HTR-8/SVneo (cell line): Measurements from ENCODE around the gene CD19.
"Not testable (repeated sequence)": the region's sequence is repeated elsewhere in the genome, so short reads cannot be mapped to it uniquely, and the experiment has no call there.

Source experiments
- DNase-seq: peaks from one replicate; pipeline ENCODE4 v3.0.0; 2011; ENCODE audit warnings: low spot score, mixed read lengths; ENCODE audit not compliant: insufficient read length
- FAIRE-seq: peaks from 2 replicates; lab custom pipeline; 2011; peaks lifted over from hg19 to GRCh38; lab: Jason Lieb, UNC

Gene CD19

GRCh38 chr16:28905800-28906372 lies 25.9 kb upstream of the CD19 start:
- no peak for FAIRE-seq
- no peak for DNase-seq

- DNase-seq (no peak), FAIRE-seq (no peak)
Measured at GRCh38 chr16:28910086-28911031, 21.4 kb upstream of the CD19 start.

- DNase-seq (no peak), FAIRE-seq (no peak)
Measured at GRCh38 chr16:28912558-28912957, 19.2 kb upstream of the CD19 start.

GRCh38 chr16:28913946-28914724 lies 17.6 kb upstream of the CD19 start:
- DNase-seq (no peak), FAIRE-seq (no peak)

GRCh38 chr16:28915181-28915580 lies 16.6 kb upstream of the CD19 start:
- no peak for FAIRE-seq
- DNase-seq: no peak

GRCh38 chr16:28917095-28917494 lies 14.7 kb upstream of the CD19 start:
- no peak for FAIRE-seq
- DNase-seq: no peak

GRCh38 chr16:28918698-28919097 lies 13.1 kb upstream of the CD19 start:
- DNase-seq: no peak
- no peak for FAIRE-seq

GRCh38 chr16:28923231-28923587 lies 8.6 kb upstream of the CD19 start:
- FAIRE-seq (no peak), DNase-seq (no peak)

- DNase-seq (no peak), FAIRE-seq (no peak)
Measured at GRCh38 chr16:28923652-28924398, 7.9 kb upstream of the CD19 start.

GRCh38 chr16:28924399-28924761 lies 7.4 kb upstream of the CD19 start:
- DNase-seq (no peak), FAIRE-seq (no peak)

GRCh38 chr16:28924762-28925385 lies 6.9 kb upstream of the CD19 start, which contains the start of gene RABEP2:
Gene RABEP2, minus strand, starts transcription at chr16:28925238. Its CDS starts 75 bp downstream, at chr16:28925163.
- no peak for FAIRE-seq
- peak; percentile 93 for DNase-seq

- DNase-seq: peak; percentile 70
- FAIRE-seq: no peak
Measured at GRCh38 chr16:28925386-28926228, 6.2 kb upstream of the CD19 start.

GRCh38 chr16:28926284-28926683 lies 5.5 kb upstream of the CD19 start:
- not testable (repeated sequence) for FAIRE-seq, DNase-seq

GRCh38 chr16:28927815-28928214 lies 4.0 kb upstream of the CD19 start:
- no peak for DNase-seq
- FAIRE-seq: no peak

- DNase-seq (no peak), FAIRE-seq (no peak)
Measured at GRCh38 chr16:28930203-28930602, 1.6 kb upstream of the CD19 start.

- FAIRE-seq: no peak
Measured at GRCh38 chr16:28930652-28931051, 1.1 kb upstream of the CD19 start.

GRCh38 chr16:28932339-28933141 lies 769 bp downstream of the CD19 start:
- no peak for FAIRE-seq
- DNase-seq: no peak

More at GRCh38 chr16:28930652-28931051, 1.1 kb upstream of the CD19 start:
- DNase-seq: no peak

- FAIRE-seq: no peak
- DNase-seq: no peak
Measured at GRCh38 chr16:28933171-28933570, 1.4 kb downstream of the CD19 start.
